Ovary (tissue), 9 donors: ENCODE data around the gene ST3GAL6. TPM values are rescaled to one million over a fixed set of nuclear protein-coding genes. Genes with fewer than 3 reads are reported as not detected.

ENCODE experiments used
- DNase-seq, 5 donors: peaks; one replicate each; pipeline ENCODE4 v3.0.0-alpha.2; 2019 to 2020
- H3K27ac ChIP-seq, 2 donors: fragments of 200-600 bp; one replicate each; pipeline versions ENCODE4 v1.5.1 to v1.8.0; 2019 to 2022
- H3K27me3 ChIP-seq: fragments of 200-600 bp; one replicate; pipeline ENCODE4 v1.8.0; 2022
- H3K36me3 ChIP-seq: fragments of 200-600 bp; sonication (generic); one replicate; pipeline ENCODE4 v1.5.1; 2019
- H3K4me1 ChIP-seq: one replicate; pipeline ENCODE4 v1.8.1; 2013; ENCODE audit warnings: mild to moderate bottlenecking, moderate library complexity; ENCODE audit not compliant: insufficient read depth
- H3K4me3 ChIP-seq: fragments of 200-600 bp; sonication (generic); one replicate; pipeline ENCODE4 v1.5.1; 2017
- H3K9me3 ChIP-seq, 2 donors: fragments of 200-600 bp in 1 of 2; sonication (generic) in 1 of 2; one replicate each; pipeline versions ENCODE4 v1.5.1 to v1.8.1; 2013 to 2019; ENCODE audit warnings: mild to moderate bottlenecking in 1 of 2, moderate library complexity in 1 of 2
- EP300 ChIP-seq: sonication (generic); formaldehyde crosslinking; IDR thresholded peaks from one replicate; pipeline ENCODE4 v1.6.1; 2017; ENCODE audit warnings: antibody characterized with exemption
- POLR2A ChIP-seq: fragments of 450-650 bp; IDR thresholded peaks from one replicate; pipeline ENCODE4 v1.6.1; 2017; ENCODE audit warnings: antibody characterized with exemption, mild to moderate bottlenecking, moderate library complexity
- WGBS, 3 donors: extraction: QIAGEN DNeasy Blood & Tissue Kit in 1 of 3; methylation state at CpG; one replicate each; pipeline versions ENCODE4 v1.1.5 to v1.1.7; 2013 to 2017; 5-methylcytosine and 5-hydroxymethylcytosine counted together
- intact Hi-C, 4 donors: fragments of 100-400 bp; cut with DNase I; formaldehyde crosslinking; loops; one replicate each; pipeline versions ENCODE4 v1.11.0 to v1.15.1; 2022 to 2023
- polyA plus RNA-seq, 2 donors: library from polyadenylated mRNA; stranded (reverse); fragments of 200-250 nt in 1 of 2; fragments of 350-450 nt in 1 of 2; fragmentation: Illumina TruSeq in 1 of 2; extraction: RNeasy Lipid Tissue Mini Kit (QIAGEN cat#74804) in 1 of 2; gene quantifications; one replicate each; pipeline ENCODE4 v1.2.3, GENCODE V29; 2013 to 2014
- total RNA-seq, 7 donors: library from RNA; depleted of rRNA in 2 of 7; stranded (reverse); fragments of >200 nt in 2 of 7; fragmentation: NEBNext Ultra II Directional in 3 of 7; extraction: Animal tissue kit (Norgen Biotek cat#: 25700) in 3 of 7; gene quantifications; one replicate each; pipeline versions ENCODE4 v1.1.0 to v1.2.4, GENCODE V29; 2016 to 2023
- TF ChIP-seq, protein P1 (sequence below), 3 donors: fragments of 450-650 bp in 2 of 3; fragments of 200-600 bp in 1 of 3; IDR thresholded peaks; one replicate each; pipeline versions ENCODE4 v1.5.1 to v1.8.0; 2016 to 2022; ENCODE audit warnings: antibody characterized with exemption in 3 of 3, mild to moderate bottlenecking in 1 of 3
- donor health status: DM: no; HTN: no; CAD: no; lungs with moderate emphysema.
- donor health status: DM: no; HTN: no; CAD: no.
- donor health status: Bipolar disorder and iron deficiency.
- donor health status: DM: yes; HTN: yes; CAD: no.
- donor health status: DM: no; HTN: no; CAD: no.
- donor health status: DM: yes; HTN: yes; CAD: no.

The ST3GAL6 gene
- total and polyA plus RNA-seq, 9 donors: 1.9 to 16.7 (median 3.7) TPM

DNA sequence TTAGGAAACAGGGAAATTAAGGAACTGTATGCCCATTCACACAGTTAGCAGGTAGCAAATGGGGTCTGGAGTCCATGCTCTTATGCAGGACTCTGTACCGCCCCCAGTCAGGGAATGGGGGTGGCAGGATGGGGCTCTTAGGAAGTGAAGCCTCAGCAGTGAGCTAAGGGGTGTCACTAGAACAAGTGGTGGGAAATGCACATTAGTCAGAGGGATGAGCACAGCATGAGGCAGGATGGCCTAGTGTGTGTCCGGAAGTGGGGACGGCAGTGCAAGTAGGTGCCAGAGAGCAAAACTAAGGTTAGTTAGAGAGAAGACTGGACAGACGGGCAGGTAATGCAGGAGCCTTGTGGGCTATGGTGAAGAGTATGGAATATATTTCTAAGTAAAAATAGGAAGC is 60.7 kb downstream of the ST3GAL6 start:
- H3K4me3 ChIP-seq: no peak overlapping the region
- no peaks in the 10 kb centered on the region for H3K9me3 ChIP-seq
- DNase-seq: no peak
- no peaks in the 10 kb centered on the region for H3K27me3 ChIP-seq
- H3K27ac ChIP-seq: no peak overlapping the region
- peaks cover 3% of the 10 kb centered on the region for H3K4me1 ChIP-seq
- intact Hi-C loops: no loop called here
- 96 to 97% (median 96%) methylated on average over 4 of the region's 4 CpGs for WGBS, 3 donors
- TF ChIP-seq POLR2A (no peak), EP300 (no peak)
- TF ChIP-seq, protein P1, sequence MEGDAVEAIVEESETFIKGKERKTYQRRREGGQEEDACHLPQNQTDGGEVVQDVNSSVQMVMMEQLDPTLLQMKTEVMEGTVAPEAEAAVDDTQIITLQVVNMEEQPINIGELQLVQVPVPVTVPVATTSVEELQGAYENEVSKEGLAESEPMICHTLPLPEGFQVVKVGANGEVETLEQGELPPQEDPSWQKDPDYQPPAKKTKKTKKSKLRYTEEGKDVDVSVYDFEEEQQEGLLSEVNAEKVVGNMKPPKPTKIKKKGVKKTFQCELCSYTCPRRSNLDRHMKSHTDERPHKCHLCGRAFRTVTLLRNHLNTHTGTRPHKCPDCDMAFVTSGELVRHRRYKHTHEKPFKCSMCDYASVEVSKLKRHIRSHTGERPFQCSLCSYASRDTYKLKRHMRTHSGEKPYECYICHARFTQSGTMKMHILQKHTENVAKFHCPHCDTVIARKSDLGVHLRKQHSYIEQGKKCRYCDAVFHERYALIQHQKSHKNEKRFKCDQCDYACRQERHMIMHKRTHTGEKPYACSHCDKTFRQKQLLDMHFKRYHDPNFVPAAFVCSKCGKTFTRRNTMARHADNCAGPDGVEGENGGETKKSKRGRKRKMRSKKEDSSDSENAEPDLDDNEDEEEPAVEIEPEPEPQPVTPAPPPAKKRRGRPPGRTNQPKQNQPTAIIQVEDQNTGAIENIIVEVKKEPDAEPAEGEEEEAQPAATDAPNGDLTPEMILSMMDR (IDR thresholded peaks at IDR 0.05): no peak
- H3K36me3 ChIP-seq: no peaks in the 10 kb centered on the region

DNA sequence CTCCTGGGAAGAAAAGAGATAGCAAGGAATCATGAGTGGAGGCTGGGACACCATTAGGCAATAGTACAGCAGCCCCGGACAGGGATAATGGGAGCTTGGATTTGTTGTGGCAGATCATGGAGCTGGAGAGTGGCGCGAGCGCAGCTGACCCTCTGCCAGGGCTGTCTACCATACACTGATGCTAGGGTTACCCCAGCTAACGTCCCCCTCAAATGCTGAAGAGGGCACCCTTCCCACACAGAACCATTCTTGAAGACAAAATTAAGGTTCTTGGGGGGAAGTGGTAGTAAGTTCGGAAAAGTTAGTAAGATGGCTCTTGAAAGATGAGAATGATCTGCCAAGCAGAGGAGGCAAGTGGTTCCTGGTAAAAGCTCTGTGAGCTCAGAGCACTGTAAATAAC is 61.1 kb downstream of the ST3GAL6 start:
- DNase-seq: no peak
- TF ChIP-seq EP300 (no peak), POLR2A (no peak)
- TF ChIP-seq, protein P1 (IDR thresholded peaks at IDR 0.05): no peak
- no peaks in the 10 kb centered on the region for H3K27me3 ChIP-seq
- intact Hi-C loops: no loop called here
- WGBS, 3 donors: 82 to 98% (median 97%) methylated on average over 6 of the region's 6 CpGs
- H3K27ac ChIP-seq: no peak overlapping the region
- no peaks in the 10 kb centered on the region for H3K9me3 ChIP-seq
- H3K4me3 ChIP-seq: no peak overlapping the region
- H3K4me1 ChIP-seq: peaks cover 3% of the 10 kb centered on the region
- H3K36me3 ChIP-seq: no peaks in the 10 kb centered on the region

DNA sequence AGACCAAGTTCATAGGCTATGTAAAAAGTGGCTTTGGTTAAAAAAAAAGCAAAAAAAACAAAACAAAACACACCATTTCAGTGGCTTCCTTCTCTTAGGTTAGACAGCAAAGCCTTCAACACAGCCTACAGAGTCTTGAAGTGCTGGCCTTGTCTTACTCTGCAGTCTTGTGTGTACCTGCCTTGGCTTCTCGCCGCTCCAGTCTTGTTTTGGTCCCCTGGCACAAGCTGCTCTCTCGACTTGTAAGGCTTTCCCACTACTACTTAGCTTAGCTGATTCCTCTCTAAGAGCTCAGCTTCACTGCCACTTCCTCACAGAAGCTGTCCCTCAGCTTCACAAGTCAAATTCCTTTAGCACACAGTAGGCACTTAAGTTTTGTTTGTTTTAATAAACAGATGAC is 63.0 kb downstream of the ST3GAL6 start:
- WGBS, 3 donors: 71 to 82% (median 72%) methylated on average over 3 of the region's 3 CpGs
- no peak for DNase-seq
- TF ChIP-seq, protein P1 (IDR thresholded peaks at IDR 0.05): no peak
- TF ChIP-seq POLR2A (no peak), EP300 (no peak)
- Histone ChIP-seq H3K36me3 (no peaks in the 10 kb centered on the region), H3K4me1 (peaks cover 3% of the 10 kb centered on the region), H3K27me3 (no peaks in the 10 kb centered on the region), H3K4me3 (no peak overlapping the region), H3K27ac (no peak overlapping the region), H3K9me3 (no peaks in the 10 kb centered on the region)
- intact Hi-C loops: no loop called here

DNA sequence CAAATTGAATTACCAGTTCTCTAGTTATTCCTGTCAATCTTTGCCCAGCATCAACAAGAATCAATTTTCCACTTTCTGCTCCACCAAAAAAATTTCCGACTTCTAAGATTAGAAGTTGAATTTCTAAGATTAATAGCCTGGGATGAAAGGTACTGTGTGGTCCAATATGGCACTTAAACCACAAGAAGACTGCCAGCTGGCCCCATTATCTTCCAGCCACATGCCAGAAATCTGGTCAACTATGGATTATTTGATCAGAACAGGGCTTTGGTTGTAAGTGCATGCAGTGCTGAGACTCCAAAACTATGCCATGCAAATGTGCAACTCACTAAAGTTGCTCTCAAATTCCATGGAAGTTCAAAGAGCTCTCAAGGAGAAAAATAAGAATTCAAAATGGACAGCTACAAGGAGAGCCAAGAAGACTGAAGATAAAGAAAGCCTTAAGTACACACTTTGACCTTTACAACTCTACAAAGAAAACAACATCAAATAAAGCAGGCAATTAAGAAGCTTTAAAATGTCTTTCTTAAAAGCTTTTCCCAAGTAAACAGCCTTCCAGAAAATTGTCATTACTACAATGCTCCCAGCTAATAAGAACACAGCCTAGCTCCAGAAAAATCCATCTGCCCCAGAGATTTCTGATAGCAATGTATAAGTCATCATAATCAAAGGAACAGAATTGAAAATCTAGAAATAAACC is 64.2 kb downstream of the ST3GAL6 start:
- TF ChIP-seq EP300: no peak
- no peak for TF ChIP-seq POLR2A
- TF ChIP-seq, protein P1 (IDR thresholded peaks at IDR 0.05): no peak
- intact Hi-C loops: no loop called here

More for the DNA sequence above, 64.2 kb downstream of the ST3GAL6 start:
- Histone ChIP-seq H3K4me3 (no peak overlapping the region), H3K36me3 (no peaks in the 10 kb centered on the region), H3K9me3 (no peaks in the 10 kb centered on the region), H3K27me3 (no peaks in the 10 kb centered on the region), H3K27ac (no peak overlapping the region), H3K4me1 (peaks cover 3% of the 10 kb centered on the region)
- 19 to 38% (median 37%) methylated on average over 1 of the region's 1 CpG for WGBS, 3 donors
- DNase-seq: no peak
